HG03045 (cell line): ENCODE results near the gene DNAAF8.

Source experiments
- ATAC-seq: cut with Tn5 transposase; IDR thresholded peaks from one replicate; pipeline ENCODE4 v1.9.1; 2021; ENCODE audit warnings: mild to moderate bottlenecking, moderate library complexity; ENCODE audit not compliant: unreplicated experiment

The DNAAF8 gene

GRCh38 chr16:4797805-4798252, 63.5 kb downstream of the DNAAF8 start:
- ATAC-seq = no peak

DNA sequence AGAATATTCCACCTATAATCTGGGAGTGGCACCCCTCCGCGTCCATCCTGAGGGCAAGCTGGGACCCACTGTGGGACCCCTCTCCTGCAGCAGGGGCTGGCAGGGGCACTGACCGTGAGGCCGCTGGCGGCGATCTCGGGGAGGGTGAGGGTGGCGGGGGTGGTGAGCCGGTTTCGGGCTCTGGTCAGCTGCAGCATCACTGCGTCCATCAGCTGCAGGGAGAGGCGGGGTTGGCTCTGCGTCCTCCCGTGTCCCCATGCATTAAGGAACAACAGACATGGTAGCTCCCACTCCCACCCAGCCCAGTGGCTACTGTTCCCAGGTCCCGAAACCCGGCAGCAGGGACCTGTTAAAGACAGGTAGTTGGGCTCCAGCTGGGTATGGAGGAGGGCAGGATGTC, 64.1 kb downstream of the DNAAF8 start:
- ATAC-seq = no peak
